Gastroesophageal sphincter (tissue), 4 donors: ENCODE results near the gene PSMB7. TPM values are rescaled to one million over a fixed set of nuclear protein-coding genes. Genes with fewer than 3 reads are reported as not detected.

Experiments
- ATAC-seq: fragments of 150-250 bp; one replicate; pipeline ENCODE4 v1.9.1; 2016; ENCODE audit warnings: mild to moderate bottlenecking, moderate library complexity
- H3K27ac ChIP-seq, 4 donors: fragments of 200-600 bp; sonication (generic) in 3 of 4; 1 replicate in 3 of 4; 2 replicates in 1 of 4; pipeline ENCODE4 v1.5.1; 2016 to 2019
- H3K27me3 ChIP-seq: fragments of 200-600 bp; sonication (generic); one replicate; pipeline ENCODE4 v1.5.1; 2019
- H3K36me3 ChIP-seq, 2 donors: fragments of 200-600 bp; sonication (generic); one replicate each; pipeline ENCODE4 v1.5.1; 2019; ENCODE audit warnings: control low read depth in 1 of 2
- H3K4me1 ChIP-seq, 3 donors: fragments of 200-600 bp; sonication (generic); 1 replicate in 2 of 3; 2 replicates in 1 of 3; pipeline ENCODE4 v1.5.1; 2016 to 2019; ENCODE audit warnings: control low read depth in 2 of 3
- H3K4me3 ChIP-seq, 2 donors: fragments of 200-600 bp; sonication (generic); one replicate each; pipeline ENCODE4 v1.5.1; 2019; ENCODE audit warnings: mild to moderate bottlenecking in 1 of 2, moderate library complexity in 1 of 2
- H3K9me3 ChIP-seq, 3 donors: fragments of 200-600 bp; sonication (generic); one replicate each; pipeline ENCODE4 v1.5.1; 2017 to 2019; ENCODE audit warnings: control low read depth in 2 of 3
- CTCF ChIP-seq, 4 experiments: fragments of 200-600 bp in 2 of 4; fragments of 450-650 bp in 2 of 4; sonication (generic) in 1 of 4; IDR thresholded peaks; one replicate each; pipeline ENCODE4 v1.5.1; 2017 to 2019; ENCODE audit warnings: antibody characterized with exemption in 4 of 4, mild to moderate bottlenecking in 2 of 4, moderate library complexity in 2 of 4
- EP300 ChIP-seq: sonication (generic); formaldehyde crosslinking; IDR thresholded peaks from one replicate; pipeline ENCODE4 v1.6.1; 2017; ENCODE audit warnings: antibody characterized with exemption, mild to moderate bottlenecking
- POLR2A ChIP-seq, 2 donors: fragments of 450-650 bp; IDR thresholded peaks; one replicate each; pipeline ENCODE4 v1.6.1; 2017; ENCODE audit warnings: antibody characterized with exemption in 2 of 2, mild to moderate bottlenecking in 2 of 2, moderate library complexity in 1 of 2
- POLR2AphosphoS5 ChIP-seq: sonication (generic); formaldehyde crosslinking; IDR thresholded peaks from one replicate; pipeline ENCODE4 v1.6.1; 2017; ENCODE audit warnings: antibody characterized with exemption
- WGBS, 2 donors: methylation state at CpG; one replicate each; pipeline ENCODE4 v1.1.5; 2018; ENCODE audit warnings: low coverage in 1 of 2; 5-methylcytosine and 5-hydroxymethylcytosine counted together
- total RNA-seq, 4 donors: library from RNA; depleted of rRNA; stranded (reverse); fragments of >200 nt; gene quantifications; one replicate each; pipeline ENCODE4 v1.1.0, GENCODE V29; 2016

The PSMB7 gene
- total RNA-seq, 4 donors from 2014 or later, result 116 to 152 (median 144) TPM

- Histone ChIP-seq H3K9me3 (peaks cover 0 to 7% (median 0%) of the 10 kb centered on the region in 3 donors), H3K36me3 (no peaks in the 10 kb centered on the region), H3K4me3 (peak within 1 kb of the TSS in 1 of 2 donors; percentile 18), H3K4me1 (peaks cover 0 to 24% (median 0%) of the 10 kb centered on the region in 3 donors), H3K27me3 (peaks cover 90% of the 10 kb centered on the region), H3K27ac (no peak within 1 kb of the TSS)
- ATAC-seq, result no peak
- no peak for TF ChIP-seq EP300
- TF ChIP-seq POLR2A (IDR thresholded peaks at IDR 0.05), result no peak
- TF ChIP-seq CTCF (IDR thresholded peaks at IDR 0.05), result no peak
- TF ChIP-seq POLR2AphosphoS5, result no peak
- 0% methylated on average over 4 of the region's 41 CpGs; no CpG with 5 or more reads in 1 of the 2 donors for WGBS, 2 donors
These were observed 35.1 kb upstream of the PSMB7 start, which contains the start of gene ADGRD2 for GRCh38 chr9:124450241-124450924. TSS of gene ADGRD2 (plus strand) at chr9:124450451. CDS start at chr9:124451667, 1,216 bp downstream.

- no peak overlapping the region for H3K27ac ChIP-seq
- H3K36me3 ChIP-seq, result no peaks in the 10 kb centered on the region
- no peak for ATAC-seq
- H3K27me3 ChIP-seq, result peaks cover 91% of the 10 kb centered on the region
- H3K9me3 ChIP-seq, result peaks cover 0 to 7% (median 0%) of the 10 kb centered on the region in 3 donors
- H3K4me1 ChIP-seq, result peaks cover 0 to 24% (median 0%) of the 10 kb centered on the region in 3 donors
- H3K4me3 ChIP-seq, result no peak overlapping the region
- WGBS, 2 donors, result no CpG with 5 or more reads among the region's 13 CpGs
- TF ChIP-seq POLR2A (IDR thresholded peaks at IDR 0.05) (no peak), POLR2AphosphoS5 (no peak), EP300 (no peak), CTCF (IDR thresholded peaks at IDR 0.05) (no peak)
These were observed 34.3 kb upstream of the PSMB7 start for GRCh38 chr9:124449381-124450151.

DNA sequence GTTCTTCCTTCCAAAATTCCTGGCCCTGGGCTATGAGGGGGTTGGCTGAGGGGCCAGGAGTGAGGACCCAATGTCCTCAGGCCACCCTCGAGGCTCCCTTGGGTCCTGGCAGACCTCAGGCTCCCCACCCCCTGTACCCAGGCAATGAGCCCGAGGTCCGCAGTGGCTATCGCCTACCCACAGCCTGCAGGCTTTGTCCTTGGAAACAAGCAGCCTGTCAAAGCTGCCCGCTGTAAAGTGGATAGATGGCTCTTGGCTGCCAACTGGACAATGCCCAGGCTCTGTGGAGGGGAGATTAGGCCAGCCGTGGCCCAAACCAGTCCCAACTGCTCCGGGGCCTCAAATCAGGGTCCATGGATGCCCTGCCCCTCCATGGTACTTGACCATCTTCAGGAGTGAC, 32.8 kb upstream of the PSMB7 start:
- no peak for ATAC-seq

DNA sequence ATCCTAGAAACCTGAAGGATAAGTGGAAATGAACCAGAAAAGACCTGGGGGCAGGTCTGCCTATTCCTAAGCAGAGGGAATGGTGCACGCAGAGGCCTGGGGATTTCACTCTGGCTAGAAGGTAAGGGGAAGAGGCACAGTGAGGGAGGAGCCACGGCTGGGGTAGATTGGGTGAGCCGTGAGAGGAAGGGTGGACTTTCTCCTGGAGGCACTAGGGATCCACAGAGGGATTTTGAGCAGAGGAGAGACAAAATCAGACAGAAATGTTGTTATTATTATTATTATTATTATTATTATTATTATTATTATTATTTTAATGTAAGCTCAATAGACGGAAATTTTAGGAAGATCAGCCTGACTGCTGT, 32.0 kb upstream of the PSMB7 start:
- Histone ChIP-seq H3K4me3 (no peak overlapping the region), H3K27me3 (peaks cover 69% of the 10 kb centered on the region), H3K4me1 (peaks cover 0 to 11% (median 0%) of the 10 kb centered on the region in 3 donors), H3K27ac (no peak overlapping the region), H3K9me3 (peaks cover 0 to 1% (median 0%) of the 10 kb centered on the region in 3 donors), H3K36me3 (no peaks in the 10 kb centered on the region)
- no peak for ATAC-seq
- TF ChIP-seq EP300, result no peak
- TF ChIP-seq POLR2AphosphoS5, result no peak
- no peak for TF ChIP-seq CTCF (IDR thresholded peaks at IDR 0.05)
- no peak for TF ChIP-seq POLR2A (IDR thresholded peaks at IDR 0.05)
- 63 to 69% methylated on average over 2 to 4 of the region's 4 CpGs for WGBS, 2 donors

More for the DNA sequence above, 32.8 kb upstream of the PSMB7 start:
- H3K27ac ChIP-seq, result no peak overlapping the region
- TF ChIP-seq EP300, result no peak
- peaks cover 76% of the 10 kb centered on the region for H3K27me3 ChIP-seq
- no peak overlapping the region for H3K4me3 ChIP-seq
- H3K9me3 ChIP-seq, result peaks cover 0 to 2% (median 0%) of the 10 kb centered on the region in 3 donors
- no peaks in the 10 kb centered on the region for H3K36me3 ChIP-seq
- 67% methylated on average over 1 of the region's 7 CpGs; no CpG with 5 or more reads in 1 of the 2 donors for WGBS, 2 donors
- peaks cover 0 to 16% (median 0%) of the 10 kb centered on the region in 3 donors for H3K4me1 ChIP-seq

DNA sequence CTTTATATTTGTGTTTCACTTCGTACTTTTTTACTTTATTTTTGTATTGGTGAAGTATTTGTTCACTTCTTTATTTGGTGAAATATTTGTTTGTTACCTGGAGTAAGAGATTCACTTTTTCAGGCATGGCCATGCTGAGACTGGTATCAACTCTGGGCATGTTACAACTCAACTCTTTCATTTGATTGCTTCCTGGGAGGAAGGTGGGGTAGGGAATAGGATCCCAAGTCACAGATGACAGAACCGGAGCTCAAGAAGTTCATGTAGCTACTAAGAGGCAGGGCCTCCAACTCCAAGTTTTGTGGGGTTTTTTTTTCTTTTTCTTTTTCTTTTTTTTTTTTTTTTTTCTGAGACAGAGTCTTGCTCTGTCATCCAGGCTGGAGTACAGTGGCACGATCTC, 28.9 kb upstream of the PSMB7 start:
- Histone ChIP-seq H3K27me3 (peaks cover 67% of the 10 kb centered on the region), H3K4me3 (no peak overlapping the region), H3K4me1 (no peaks in the 10 kb centered on the region), H3K36me3 (no peaks in the 10 kb centered on the region), H3K27ac (no peak overlapping the region), H3K9me3 (peaks cover 0 to 9% (median 0%) of the 10 kb centered on the region in 3 donors)
- ATAC-seq, result no peak
- TF ChIP-seq POLR2AphosphoS5 (no peak), POLR2A (IDR thresholded peaks at IDR 0.05) (no peak)
- 59 to 95% methylated on average over 2 of the region's 3 CpGs for WGBS, 2 donors
